HTR-8/SVneo (cell line): ENCODE data around the gene SKIDA1.
A peak's percentile ranks its signal among the peaks of the same experiment; 100 is the strongest.

Experiments used
- DNase-seq: peaks from one replicate; pipeline ENCODE4 v3.0.0; 2011; ENCODE audit warnings: low spot score, mixed read lengths; ENCODE audit not compliant: insufficient read length
- FAIRE-seq: peaks from 2 replicates; lab custom pipeline; 2011; peaks lifted over from hg19 to GRCh38; lab: Jason Lieb, UNC

Gene SKIDA1

GRCh38 chr10:21488246-21488956, 37.1 kb downstream of the SKIDA1 start:
- DNase-seq (no peak), FAIRE-seq (no peak)

- peak; percentile 31 for FAIRE-seq
- DNase-seq, result no peak
These were observed 37.9 kb downstream of the SKIDA1 start for GRCh38 chr10:21487416-21488180.

GRCh38 chr10:21482821-21483220, 42.7 kb downstream of the SKIDA1 start:
- FAIRE-seq, result no peak
- no peak for DNase-seq

GRCh38 chr10:21481407-21481806, 44.1 kb downstream of the SKIDA1 start:
- DNase-seq, result no peak
- no peak for FAIRE-seq

- DNase-seq (no peak), FAIRE-seq (no peak)
These were observed 45.7 kb downstream of the SKIDA1 start for GRCh38 chr10:21479570-21480315.

GRCh38 chr10:21475393-21475792, 50.1 kb downstream of the SKIDA1 start:
- DNase-seq (no peak), FAIRE-seq (no peak)

- no peak for DNase-seq
- FAIRE-seq, result no peak
These were observed 51.9 kb downstream of the SKIDA1 start for GRCh38 chr10:21473541-21473940.

- no peak for FAIRE-seq
- no peak for DNase-seq
These were observed 52.3 kb downstream of the SKIDA1 start for GRCh38 chr10:21473135-21473534.

GRCh38 chr10:21468086-21468485, 57.4 kb downstream of the SKIDA1 start:
- FAIRE-seq, result no peak
- no peak for DNase-seq

GRCh38 chr10:21467633-21468032, 57.8 kb downstream of the SKIDA1 start:
- DNase-seq (no peak), FAIRE-seq (no peak)

- FAIRE-seq, result no peak
- no peak for DNase-seq
These were observed 61.3 kb downstream of the SKIDA1 start for GRCh38 chr10:21464134-21464533.
